NCI-H774 (cell line): ENCODE measurements around the gene ZNF385A.

Experiments
- DNase-seq: peaks from one replicate; lab custom pipeline; 2025; lab: John Stamatoyannopoulos, UW

The ZNF385A gene, protein sequence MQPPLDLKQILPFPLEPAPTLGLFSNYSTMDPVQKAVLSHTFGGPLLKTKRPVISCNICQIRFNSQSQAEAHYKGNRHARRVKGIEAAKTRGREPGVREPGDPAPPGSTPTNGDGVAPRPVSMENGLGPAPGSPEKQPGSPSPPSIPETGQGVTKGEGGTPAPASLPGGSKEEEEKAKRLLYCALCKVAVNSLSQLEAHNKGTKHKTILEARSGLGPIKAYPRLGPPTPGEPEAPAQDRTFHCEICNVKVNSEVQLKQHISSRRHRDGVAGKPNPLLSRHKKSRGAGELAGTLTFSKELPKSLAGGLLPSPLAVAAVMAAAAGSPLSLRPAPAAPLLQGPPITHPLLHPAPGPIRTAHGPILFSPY

DNA sequence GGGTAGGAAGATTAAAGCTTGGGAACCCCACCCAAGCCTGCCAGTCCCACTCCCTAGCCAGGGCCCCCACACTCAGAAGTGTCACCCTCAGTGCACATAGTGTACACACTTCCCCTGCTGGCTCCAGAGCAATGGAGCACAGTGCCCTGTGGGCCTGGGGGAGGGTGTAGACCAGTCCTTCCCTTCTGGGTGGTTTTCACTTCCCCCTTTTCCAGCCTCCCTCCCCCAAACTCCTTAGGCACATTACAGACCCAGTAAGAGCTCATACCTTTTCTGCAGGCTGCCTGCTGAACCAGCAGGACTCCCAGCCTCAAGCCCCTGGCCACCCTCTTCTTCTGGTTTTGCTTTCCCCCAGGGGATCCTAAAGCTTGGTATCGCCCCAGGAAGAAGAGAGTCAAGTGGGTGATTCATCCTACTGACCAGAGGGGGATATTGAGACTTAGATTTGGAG lies at the start of gene ZNF385A:
TSS of gene ZNF385A (minus strand) at position 143 of the 451 bp plus-strand sequence. CDS start 219 bp downstream, outside the sequence.
- no peak for DNase-seq

DNA sequence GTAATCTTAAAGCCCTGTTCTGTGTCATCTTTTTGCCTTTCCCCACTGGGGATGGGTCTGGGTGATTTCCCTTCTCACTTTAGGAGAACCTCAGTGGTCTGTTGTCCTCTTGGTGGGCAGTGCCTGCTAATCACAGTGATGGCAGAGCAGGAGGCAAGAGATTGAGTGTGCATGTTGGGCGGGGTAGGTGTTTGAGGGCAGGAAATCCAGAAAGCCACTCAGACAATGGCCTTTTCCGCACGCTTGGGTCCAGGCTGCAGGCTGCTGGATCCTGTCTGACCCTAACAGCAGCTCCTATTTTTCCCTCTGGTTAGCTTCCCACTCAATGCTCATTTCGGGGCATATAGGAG lies 48.3 kb upstream of the ZNF385A start:
- no peak for DNase-seq

DNA sequence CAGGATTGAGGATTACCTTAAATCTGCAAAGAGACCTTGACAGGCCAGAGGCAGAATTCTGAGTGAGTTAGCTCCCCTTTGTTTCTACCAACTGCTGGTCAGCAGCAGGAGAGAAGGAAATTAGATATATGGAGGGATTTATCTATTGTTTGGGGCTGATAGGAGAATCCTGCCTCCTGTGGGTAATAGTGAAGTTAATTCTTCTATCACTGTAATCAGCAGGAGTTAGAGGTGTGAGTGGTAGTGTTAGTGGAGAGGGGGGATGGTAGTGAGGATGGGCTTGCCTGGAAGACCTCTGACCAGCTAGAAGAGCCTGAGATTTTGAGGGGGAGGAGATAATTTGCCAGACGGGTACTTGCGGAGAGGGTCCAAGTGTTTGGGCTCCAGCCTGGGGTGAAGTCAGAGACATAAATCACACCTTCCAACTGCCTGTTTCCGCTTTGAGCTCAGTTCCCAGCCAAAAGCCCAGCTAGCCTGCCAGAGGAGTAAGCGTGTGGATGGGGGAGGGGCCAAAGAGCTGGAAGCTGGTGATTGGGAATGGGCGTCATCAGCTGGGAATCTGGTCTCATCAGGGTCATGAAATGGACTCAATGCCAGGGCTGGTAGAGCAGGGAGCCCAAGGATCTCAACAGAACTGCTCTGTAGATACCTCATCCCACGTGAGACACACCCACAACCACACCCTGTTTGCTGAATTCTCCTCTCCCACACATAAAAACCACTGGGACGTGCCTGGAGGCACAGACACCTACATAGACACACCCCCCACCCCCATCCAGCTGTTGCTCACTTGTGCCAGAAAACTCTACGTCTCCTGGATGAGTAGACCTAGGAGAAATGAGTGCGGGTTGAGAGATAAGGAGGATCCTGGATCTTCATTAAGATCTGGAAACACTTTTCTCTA lies 47.6 kb upstream of the ZNF385A start:
- DNase-seq = no peak

DNA sequence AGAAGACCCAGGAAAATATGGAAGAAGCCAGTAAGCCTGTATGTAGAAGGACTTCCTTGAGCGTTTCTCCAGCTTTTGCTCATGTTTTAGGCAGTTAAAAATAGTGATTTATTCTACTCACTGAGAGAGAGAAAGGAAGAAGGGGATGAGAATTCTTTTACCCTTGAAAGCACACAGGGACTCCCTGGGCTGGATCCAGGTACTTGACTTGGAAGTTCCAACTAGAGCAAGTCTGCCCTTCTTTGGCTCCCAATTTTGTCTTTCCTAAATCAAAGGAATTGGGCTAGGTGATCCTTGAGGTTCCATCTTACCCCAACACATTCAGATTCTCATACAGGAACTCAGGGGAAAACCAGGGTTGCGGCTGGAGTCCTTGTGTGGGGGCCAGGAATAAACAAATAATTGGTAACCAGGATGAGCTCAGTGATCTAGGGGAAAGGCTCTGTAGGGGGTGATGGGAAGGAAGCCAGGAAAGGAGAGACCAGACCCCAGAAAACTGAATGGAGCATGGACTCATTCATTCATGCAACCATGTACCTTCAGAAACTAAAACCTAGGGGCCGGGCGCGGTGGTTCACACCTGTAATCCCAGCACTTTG lies 46.0 kb upstream of the ZNF385A start:
- no peak for DNase-seq

DNA sequence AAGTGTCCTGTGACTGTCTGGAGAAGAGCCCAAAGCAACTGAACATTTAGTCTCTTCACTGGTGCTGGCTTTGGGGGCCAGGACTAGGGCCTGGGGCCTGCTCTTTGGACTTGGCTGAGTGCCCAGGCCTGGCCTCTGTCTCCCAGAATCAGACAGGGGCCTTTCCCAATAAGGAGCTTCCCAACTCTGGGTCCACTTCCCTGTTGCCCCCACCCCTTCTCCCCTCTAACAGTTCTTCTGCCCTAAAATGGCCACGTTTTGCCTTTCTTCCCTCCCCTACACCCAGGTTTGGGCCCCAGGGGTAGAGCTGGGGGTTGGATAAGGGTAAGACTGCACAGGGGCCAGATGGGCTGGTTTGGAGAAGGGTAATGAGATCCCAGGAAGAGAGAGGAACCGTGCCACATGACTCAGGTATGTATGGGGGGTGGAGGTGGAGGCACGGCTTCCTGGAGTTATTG lies 44.5 kb upstream of the ZNF385A start:
- no peak for DNase-seq

DNA sequence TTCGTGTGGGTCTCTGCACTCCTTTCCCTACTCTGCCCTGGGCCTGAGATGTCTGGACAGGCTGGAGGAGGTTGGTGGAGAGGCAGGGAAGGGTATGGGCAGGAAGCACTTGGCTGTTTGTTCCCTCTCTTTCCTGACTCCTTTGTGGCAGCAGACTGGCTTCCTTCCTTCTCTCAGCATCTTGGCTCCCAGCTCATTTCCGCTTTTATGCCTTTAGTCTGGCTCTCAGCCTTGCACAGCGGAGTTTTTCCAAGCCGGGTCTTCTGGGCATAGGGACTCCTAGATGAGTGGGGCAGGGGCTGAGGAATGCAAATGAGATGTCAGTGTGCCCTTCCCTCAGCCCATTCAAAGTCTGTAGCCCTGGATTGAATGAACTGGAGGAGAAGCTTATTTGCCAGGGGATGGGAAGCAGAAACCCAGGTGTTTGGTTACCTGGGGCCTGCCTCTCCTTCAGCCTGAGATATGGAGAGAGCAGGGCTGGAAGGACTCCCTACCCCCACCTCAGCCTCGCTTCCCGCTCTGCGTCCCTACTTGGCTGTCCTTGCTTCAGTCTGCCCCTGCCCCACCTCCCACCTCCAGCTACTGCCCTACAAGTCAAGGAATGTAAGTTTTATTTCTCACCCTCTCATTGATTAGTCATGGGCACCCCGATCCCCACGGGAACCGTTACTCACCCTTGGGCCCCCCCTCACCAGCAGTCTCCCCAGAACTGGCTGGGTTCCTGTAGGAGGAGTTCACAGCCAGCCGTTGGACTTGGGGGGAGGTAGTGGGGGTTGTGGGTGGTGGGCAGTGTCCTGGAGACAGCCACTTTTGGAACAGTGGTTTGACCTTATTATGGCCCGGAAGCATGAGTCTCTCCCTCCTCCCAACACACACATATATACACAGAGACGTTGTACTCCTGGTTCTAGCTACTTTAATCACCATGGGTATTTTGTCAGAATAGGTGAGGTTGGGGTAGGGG lies 43.8 kb upstream of the ZNF385A start:
- no peak for DNase-seq

DNA sequence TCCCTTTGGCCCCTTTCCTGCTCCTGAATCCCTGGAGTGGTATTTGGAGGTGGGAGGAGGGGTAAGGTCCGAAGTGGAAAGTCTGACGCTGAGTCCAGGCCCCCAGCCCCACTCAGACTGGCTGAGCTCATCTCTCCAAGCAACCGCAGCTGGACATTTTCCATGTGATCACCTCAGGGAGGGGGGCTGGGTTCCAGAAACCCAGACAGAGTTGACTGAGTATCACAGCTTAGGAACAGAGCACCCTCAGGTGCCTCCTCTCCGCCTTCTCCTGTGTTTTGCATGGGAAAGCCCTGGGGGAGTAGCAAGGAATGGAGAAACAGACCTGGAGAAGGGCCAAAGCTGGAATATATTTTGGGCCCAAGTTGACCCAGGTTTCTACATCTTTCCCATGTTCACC lies 42.6 kb upstream of the ZNF385A start:
- no peak for DNase-seq

DNA sequence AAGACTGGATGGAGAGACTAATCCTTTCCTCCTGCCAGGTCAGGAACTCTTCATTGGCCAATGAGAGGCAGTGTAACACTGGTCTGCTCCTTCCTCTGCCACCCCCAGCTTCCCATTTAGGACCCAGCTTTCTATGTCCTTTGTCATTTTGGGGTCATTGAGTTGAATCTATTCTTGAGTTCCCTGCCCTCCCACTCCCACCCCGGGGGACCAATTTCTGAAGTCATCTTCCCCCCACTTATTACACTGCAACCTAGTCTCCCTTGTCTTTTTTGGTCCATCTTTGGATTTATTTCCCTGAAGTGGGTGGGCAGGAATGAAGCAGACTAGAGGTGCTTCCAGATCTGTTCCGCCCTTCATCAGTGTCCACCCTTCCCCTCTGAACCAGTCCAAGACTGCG lies 42.2 kb upstream of the ZNF385A start:
- no peak for DNase-seq

DNA sequence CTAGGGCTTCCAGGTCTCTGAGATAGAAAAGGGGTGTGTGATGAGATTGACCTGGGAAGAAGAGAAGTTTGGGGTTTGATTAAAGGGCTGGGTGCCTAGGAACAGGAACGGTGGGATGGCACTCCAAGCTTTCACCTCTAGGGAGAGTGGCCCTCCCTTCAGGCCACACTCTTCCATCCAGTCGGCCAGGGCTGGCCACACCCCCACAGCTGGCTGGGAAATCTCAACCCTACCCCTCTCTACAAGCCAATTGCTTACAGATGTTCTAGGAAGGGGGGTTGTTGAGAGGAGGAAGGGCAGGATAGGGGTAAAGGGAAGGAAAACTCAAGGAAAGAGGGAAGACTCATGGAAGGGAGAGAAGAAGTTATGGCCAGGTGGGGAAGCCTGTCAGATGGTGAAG lies 41.2 kb upstream of the ZNF385A start:
- no peak for DNase-seq

DNA sequence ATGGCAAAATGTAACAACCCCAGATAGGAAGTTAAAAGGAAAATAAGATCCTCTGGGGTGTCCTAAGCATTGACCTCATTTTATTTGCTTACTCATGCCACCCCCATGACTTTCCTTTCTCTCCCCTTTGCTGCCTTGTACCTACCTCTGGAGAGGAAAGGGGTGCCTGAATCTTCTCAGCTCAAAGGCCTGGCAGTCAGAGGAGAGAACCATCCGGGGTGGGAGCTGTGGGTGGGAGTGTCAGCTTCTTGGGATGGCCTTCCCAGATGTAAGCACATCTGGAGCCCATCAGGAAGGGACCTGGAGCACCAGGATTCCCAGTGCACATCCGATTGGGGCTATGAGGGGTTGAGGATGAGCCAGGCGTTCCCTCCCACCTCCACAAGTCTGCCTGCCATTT lies 39.7 kb upstream of the ZNF385A start:
- DNase-seq = no peak

DNA sequence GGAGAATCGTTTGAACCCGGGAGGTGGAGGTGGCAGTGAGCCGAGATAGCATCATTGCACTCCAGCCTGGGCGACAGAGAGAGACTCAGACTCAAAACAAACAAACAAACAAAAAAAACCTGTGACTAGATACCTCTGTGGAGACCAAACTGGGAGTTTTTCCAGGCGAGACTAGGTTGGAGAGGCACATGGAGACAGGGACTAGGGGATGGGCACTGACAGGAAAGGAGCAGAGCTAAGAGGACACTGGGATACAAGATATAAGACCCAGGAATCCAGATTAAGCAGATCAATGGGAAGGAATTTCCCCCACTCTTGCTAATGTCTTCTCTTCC lies 39.2 kb upstream of the ZNF385A start:
- no peak for DNase-seq

DNA sequence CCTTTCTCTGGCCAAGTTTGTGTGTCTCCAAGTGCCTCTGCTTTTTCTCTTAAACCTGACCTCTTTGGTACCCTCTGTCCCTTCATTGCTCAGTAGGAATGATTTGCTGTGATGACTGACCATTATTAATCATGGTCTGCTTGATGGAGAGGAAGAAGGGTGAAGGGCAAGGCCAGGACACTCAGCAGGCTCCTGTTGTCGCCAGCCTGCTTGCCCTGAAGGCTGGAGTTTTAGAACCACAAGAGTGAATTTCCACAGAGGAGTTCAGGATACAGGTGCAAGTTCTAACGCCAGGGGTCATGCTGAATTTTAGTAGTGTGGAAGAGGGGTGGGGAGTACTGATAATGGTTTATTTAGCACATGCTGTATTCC lies 37.3 kb upstream of the ZNF385A start:
- DNase-seq = no peak

DNA sequence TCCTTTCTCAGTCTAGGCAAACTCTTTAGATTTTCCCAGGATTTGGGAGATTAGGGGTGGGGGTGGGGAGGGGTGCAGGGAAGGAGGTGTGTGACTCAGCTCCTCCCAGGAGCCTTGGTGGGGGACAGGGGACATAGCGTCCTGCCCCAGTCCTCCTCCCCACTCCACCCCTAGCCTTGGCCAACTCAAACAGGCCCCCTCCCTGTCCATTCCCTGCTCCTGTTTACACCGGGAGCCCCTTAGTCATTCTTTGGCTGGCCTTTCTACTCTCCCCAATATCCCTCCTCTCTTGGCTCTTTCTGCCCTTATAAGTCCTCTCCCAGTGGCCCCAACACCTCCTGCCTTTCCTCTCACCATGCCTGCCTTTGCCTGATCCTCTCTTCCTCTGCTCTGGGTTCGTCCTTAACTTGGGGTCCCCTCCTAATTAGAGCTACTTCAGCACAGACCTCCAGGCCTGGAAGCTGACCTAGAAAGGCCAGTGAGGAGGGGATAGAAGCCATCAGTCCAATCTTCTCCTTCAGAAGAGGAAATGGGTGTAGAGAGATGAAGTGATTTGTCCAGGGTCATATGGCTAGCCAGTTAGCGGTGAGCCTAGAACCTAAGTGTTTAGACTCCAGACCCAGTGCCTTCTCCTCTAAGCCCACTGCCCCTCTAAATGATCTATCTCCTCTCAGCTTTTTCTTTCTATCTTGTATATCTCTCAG lies 36.8 kb upstream of the ZNF385A start:
- no peak for DNase-seq

DNA sequence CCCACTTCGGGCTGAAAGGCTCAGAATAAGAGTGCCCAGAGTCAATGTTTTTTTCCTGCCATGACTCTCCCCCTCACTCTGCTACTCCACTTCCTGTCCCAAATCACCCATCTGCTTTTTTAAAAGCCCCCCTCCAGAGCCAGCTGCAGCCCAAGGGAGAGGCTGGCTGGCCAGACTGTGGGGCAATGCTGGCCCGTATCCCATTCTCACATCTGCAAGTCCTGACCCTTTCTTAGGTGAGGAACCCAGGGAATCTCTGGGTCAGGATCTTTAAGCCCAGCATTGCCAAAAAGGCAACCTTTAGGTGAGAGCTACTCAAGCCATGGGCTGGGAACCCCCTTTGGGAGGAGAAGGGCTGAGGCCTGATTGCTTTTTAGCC lies 36.2 kb upstream of the ZNF385A start:
- no peak for DNase-seq

DNA sequence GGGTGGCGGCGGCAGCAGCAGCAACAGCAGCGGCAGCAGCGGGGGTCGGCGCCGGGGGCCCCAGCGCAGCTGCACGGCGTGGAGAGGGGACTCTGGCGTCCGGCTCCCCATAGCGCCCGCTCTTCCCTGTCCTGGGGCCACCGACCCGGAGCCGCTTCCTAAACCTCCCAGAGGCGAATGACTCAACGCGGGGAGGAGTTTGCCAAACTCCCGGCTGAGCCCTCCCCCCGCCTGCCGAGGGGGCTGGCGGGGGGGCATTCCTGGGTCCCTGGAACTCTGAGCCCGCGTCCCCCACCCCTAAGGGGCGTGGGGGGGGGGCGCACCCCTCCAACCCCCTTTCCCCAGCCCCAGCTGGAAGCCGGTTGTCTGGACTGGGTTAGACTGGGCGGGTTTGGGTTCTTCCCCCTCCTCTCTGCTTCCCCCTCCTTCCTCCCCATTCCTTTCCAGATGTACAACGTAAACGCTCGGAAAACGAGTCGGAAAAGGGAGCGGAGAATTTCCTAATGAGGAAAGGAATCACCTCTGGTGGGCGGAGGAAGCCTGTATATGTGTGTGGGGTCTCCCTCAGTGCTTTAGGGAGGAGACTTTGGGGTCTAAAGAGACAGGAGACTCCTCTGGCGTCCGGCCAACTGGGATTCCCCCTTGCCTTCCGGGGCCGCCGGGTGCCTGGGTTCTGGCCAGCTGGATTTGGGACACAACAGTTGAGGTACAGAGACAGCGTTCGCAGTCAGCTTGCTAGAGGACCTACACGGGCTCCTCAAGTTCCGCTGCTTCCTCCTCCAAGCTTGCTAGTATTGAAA lies 34.8 kb upstream of the ZNF385A start, which contains the start of gene ITGA5:
TSS of gene ITGA5 (minus strand) at position 179 of the 800 bp plus-strand sequence. CDS start at position 111, 68 bp downstream.
- DNase-seq = no peak

DNA sequence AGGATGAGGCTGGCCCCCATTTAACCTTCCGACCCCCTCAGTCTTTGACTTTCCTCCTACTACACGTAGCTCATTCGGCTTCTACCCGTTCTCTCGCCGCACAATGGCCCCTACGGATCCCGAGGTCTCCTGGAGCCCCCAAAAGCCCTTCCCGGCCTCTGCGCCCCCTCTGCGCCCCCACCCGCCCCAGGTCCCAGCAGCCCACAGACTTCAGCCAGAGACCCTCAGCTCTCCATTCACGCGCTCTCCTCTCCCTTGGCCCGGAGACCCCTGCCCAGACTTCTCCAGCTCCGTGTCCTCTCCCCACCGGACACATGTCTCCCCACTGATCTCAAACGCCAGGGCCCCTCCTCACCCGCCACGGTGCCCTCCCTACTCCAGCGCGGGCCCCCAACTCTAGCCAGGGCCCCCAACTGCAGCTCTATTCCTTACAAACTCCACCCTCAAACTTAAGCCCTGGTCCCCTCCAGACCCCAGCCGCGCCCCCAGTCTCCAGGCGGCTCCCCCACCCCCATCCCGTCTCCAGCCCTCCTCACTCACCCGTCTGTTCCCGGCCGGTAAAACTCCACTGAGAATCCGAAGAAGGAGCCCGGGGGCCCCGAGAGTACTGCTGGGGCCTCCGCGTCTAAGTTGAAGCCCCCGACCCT lies 34.0 kb upstream of the ZNF385A start:
- DNase-seq = no peak

DNA sequence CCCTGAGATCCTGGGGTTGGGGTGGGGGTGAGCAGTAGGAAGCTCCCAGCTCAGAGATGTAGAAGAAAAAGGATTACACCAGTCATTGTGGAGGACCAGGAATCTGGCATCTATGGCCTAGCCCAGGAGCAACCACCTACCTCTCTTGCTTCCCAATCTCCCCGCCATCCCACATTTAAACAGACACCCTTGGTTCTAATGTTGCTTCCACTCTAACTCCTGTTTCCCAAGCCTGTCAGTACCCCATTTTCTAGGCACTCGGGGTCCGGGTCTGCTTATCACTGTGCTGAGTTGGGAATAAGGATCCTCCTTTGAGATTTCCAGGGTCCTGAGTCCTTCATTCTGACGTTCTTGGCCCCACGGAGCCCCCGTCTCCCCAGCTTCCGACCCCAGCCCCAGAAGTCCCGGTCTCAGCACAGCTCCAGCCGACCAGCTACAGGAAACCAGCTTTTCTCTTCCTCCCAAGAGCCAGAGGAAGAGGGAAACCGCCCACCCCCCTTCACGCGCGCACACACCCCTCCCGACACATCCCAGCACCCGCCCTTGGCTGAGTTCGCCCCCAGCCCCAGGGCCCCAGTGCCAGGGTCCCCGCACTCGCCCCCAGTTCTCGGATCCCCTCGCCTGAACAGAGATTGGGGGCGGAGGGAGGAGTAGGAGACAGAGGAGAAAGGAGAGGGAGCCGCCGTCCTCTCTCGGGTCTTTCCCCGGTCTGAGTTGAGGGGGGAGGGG lies 33.3 kb upstream of the ZNF385A start:
- no peak for DNase-seq

DNA sequence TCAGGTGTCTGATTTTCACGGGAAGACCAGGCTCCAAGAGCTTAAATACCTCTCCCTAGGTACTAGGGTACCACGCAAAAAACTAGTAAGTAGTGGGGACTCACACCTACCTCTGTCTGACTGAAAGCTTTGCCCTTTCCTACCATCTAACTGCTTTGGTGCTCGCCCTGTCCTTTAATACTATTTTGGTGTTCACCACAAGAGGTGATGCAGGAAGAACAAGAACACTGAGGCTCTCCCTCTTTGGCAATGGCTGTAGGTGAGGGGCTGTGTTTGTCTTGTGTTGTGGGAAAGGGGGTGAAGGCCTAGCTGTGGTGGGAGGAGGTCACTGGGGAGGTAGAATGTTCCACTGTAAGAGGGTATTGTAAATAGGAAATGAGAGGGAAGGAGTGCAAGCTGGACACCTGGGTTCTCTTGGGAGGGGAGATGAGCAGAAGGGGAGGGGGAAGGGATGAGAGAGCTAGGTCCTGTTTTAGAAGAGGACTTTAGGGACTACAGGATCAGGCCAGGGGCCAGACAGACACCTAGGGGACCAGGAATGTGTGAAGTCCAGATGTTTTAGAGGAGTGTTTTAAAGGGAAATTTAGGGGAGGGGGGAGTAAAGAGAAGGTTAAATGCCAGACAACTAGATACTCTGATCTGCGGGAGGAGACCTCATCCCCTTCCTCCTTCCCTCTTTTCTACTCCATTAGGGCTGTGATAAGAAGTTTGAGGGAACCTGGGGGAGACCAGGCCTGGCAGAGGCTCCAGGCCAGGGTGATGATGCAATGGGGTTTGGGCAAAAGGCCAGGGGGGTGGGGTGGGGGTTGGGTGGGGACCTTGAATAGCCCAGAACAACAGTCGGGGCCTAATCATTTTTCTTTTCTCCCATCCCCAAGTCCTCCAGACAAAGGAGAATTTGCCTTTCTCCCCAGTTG lies 32.4 kb upstream of the ZNF385A start:
- DNase-seq = no peak
